CD4-positive, alpha-beta memory T cell (primary cell): ENCODE data around the gene CCDC174. TPM values are rescaled to one million over a fixed set of nuclear protein-coding genes. Genes with fewer than 3 reads are reported as not detected.

Experiments
- polyA plus RNA-seq, 2 donors: library from polyadenylated mRNA; unstranded; fragments of 300-500 nt; fragmentation: Illumina TruSeq; gene quantifications; one replicate each; pipeline ENCODE4 v1.2.3, GENCODE V29; 2021
- total RNA-seq, 2 experiments: library from RNA; stranded (reverse); gene quantifications; one replicate each; pipeline ENCODE4 v1.2.3, GENCODE V29; 2021

CCDC174 gene
- total and polyA plus RNA-seq, 4 experiments from 2014 or later, result 20.0 to 51.8 (median 37.1) TPM

Other genes with a start within 250 kb of the CCDC174 start
- gene SLC6A6, start 249.2 kb upstream of the CCDC174 start, total RNA-seq, result 10 to 100 TPM; 50.6 to 51.8 TPM
- gene SLC6A6, start 249.2 kb upstream of the CCDC174 start, polyA plus RNA-seq, result 1 to 10 TPM; 3.8 to 8.8 TPM
- not detected for gene GRIP2, start 111.4 kb upstream of the CCDC174 start, total RNA-seq
- gene GRIP2, start 111.4 kb upstream of the CCDC174 start, polyA plus RNA-seq, result not detected
- gene C3orf20, start 23.4 kb downstream of the CCDC174 start, total RNA-seq, result under 1 TPM; 0.38 to 0.44 TPM
- not detected for gene C3orf20, start 23.4 kb downstream of the CCDC174 start, polyA plus RNA-seq
- under 1 TPM in 1 of 2 experiments, not detected in 1; 0.06 TPM for gene FGD5, start 167.2 kb downstream of the CCDC174 start, total RNA-seq
- not detected for gene FGD5, start 167.2 kb downstream of the CCDC174 start, polyA plus RNA-seq